ENCODE measurements around the gene KDM4C.

GRCh38 chr9:7081065-7081600 is 323.4 kb downstream of the KDM4C start:
- no peak for TF ChIP-seq TAF1 (IDR thresholded peaks at IDR 0.05; ENCODE audit: low read depth)
- TF ChIP-seq EP300 (IDR thresholded peaks at IDR 0.05; ENCODE audit: borderline replicate concordance): no peak
- no peak for TF ChIP-seq TEAD4 (IDR thresholded peaks at IDR 0.05)
- no peak for TF ChIP-seq MAX (IDR thresholded peaks at IDR 0.05)
- TF ChIP-seq REST (IDR thresholded peaks at IDR 0.05; ENCODE audit: low read depth): no peak
- TF ChIP-seq TCF12 (IDR thresholded peaks at IDR 0.05; ENCODE audit: low read depth): no peak
- no peak for TF ChIP-seq CEBPB (IDR thresholded peaks at IDR 0.05)
- TF ChIP-seq RAD21 (IDR thresholded peaks at IDR 0.05; ENCODE audit: low read depth): no peak
- TF ChIP-seq CREB1 (IDR thresholded peaks at IDR 0.05; ENCODE audit: low read depth): no peak
